Right lobe of liver (tissue), 6 donors: ENCODE results near the gene AIP. TPM values are rescaled to one million over a fixed set of nuclear protein-coding genes. Genes with fewer than 3 reads are reported as not detected.

Experiments used
- ATAC-seq, 4 donors: fragments of 200-7000 bp; cut with Tn5 transposase; one replicate each; pipeline ENCODE4 v1.9.1; 2020; ENCODE audit warnings: mild to moderate bottlenecking in 4 of 4, moderate library complexity in 4 of 4
- DNase-seq, 3 donors: peaks; one replicate each; pipeline ENCODE4 v3.0.0-alpha.2; 2020
- H3K27ac ChIP-seq, 3 donors: fragments of 200-600 bp; one replicate each; pipeline ENCODE4 v1.8.0; 2022
- H3K27me3 ChIP-seq, 2 donors: fragments of 200-600 bp; one replicate each; pipeline ENCODE4 v1.8.0; 2022
- H3K36me3 ChIP-seq, 4 donors: fragments of 200-600 bp; sonication (generic) in 1 of 4; one replicate each; pipeline versions ENCODE4 v1.5.1 to v1.8.0; 2017 to 2022; ENCODE audit warnings: control low read depth in 1 of 4
- H3K4me1 ChIP-seq, 4 donors: fragments of 200-600 bp; sonication (generic) in 1 of 4; one replicate each; pipeline versions ENCODE4 v1.5.1 to v1.8.0; 2017 to 2022; ENCODE audit warnings: control low read depth in 1 of 4
- H3K4me3 ChIP-seq, 3 donors: fragments of 200-600 bp; one replicate each; pipeline ENCODE4 v1.8.0; 2022
- H3K9me3 ChIP-seq, 4 donors: fragments of 200-600 bp; sonication (generic) in 1 of 4; one replicate each; pipeline versions ENCODE4 v1.5.1 to v1.8.0; 2017 to 2022; ENCODE audit warnings: control low read depth in 1 of 4
- CTCF ChIP-seq, 4 donors: fragments of 200-600 bp in 3 of 4; fragments of 450-650 bp in 1 of 4; IDR thresholded peaks; one replicate each; pipeline versions ENCODE4 v1.5.1 to v1.8.0; 2016 to 2022; ENCODE audit warnings: antibody characterized with exemption in 4 of 4, mild to moderate bottlenecking in 2 of 4
- POLR2A ChIP-seq: fragments of 450-650 bp; IDR thresholded peaks from one replicate; pipeline ENCODE4 v1.6.1; 2017; ENCODE audit warnings: antibody characterized with exemption, mild to moderate bottlenecking
- WGBS: methylation state at CpG from one replicate; pipeline ENCODE4 v1.1.6; 2018; ENCODE audit warnings: low coverage, low lambda C conversion rate; ENCODE audit not compliant: insufficient coverage; ENCODE audit errors: missing lambda C conversion rate; 5-methylcytosine and 5-hydroxymethylcytosine counted together
- intact Hi-C, 2 donors: fragments of 100-400 bp; cut with DNase I; formaldehyde crosslinking; loops; one replicate each; pipeline versions ENCODE4 v1.11.2 to v1.14.1; 2022
- total RNA-seq, 6 experiments: library from RNA; depleted of rRNA in 2 of 6; stranded (reverse); fragments of >200 nt in 2 of 6; fragmentation: NEBNext Ultra II Directional in 3 of 6; extraction: Animal tissue kit (Norgen Biotek cat#: 25700) in 3 of 6; gene quantifications; one replicate each; pipeline versions ENCODE4 v1.1.0 to v1.2.4, GENCODE V29; 2016 to 2023
- donor health status: DM: no; HTN: yes; CAD: no.
- donor health status: DM: no; HTN: no; CAD: no.
- donor health status: DM: no; HTN: no; CAD: no.
- donor health status: DM: no; HTN: yes; CAD: no.
- donor health status: DM: no; HTN: yes; CAD: no.

The AIP gene
- total RNA-seq, 6 experiments from 2014 or later = 20.8 to 33.9 (median 25.7) TPM

- WGBS = no CpG with 5 or more reads among the region's 12 CpGs
- Histone ChIP-seq H3K36me3 (peaks cover 0 to 9% (median 2%) of the 10 kb centered on the region in 4 donors), H3K4me1 (no peaks in the 10 kb centered on the region), H3K9me3 (no peaks in the 10 kb centered on the region), H3K27ac (no peak overlapping the region), H3K27me3 (no peaks in the 10 kb centered on the region), H3K4me3 (no peak overlapping the region)
- intact Hi-C loops = no loop called here
- TF ChIP-seq CTCF (IDR thresholded peaks at IDR 0.05) (no peak), POLR2A (no peak)
- DNase-seq (no peak), ATAC-seq (no peak)
These were observed 13.3 kb downstream of the AIP start for GRCh38 chr11:67496113-67496512.

DNA sequence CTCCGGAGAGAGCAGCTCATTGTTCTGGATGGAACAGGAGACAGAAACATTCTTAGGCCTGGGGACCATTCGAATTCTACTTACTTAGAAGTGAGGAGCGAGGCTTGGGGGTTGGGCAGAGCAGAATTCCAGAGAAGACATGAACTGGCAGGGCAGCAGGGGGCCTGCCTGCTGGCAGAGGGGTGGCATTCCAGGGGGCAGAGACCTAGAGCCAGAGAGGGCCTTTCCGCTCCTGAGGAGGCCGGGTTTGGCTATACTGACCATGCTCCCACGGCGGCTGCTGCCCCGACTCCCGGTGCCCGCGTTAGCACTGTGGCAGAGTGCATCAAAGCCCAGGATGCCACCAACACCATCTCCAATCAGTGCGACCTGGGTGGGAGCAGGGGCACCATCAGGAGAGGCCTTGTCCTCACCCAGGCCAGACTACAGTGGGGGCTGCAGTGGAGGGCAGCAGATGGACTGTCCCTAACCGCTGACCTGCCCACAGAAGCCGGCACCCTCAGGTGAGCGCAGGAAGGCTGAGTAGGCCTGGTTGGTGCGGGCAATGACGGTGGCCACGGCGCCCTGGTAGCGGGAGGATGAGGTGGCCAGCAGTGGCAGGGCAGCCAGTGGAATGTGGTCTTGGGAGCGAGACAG, 14.9 kb downstream of the AIP start:
- intact Hi-C loops = no loop called here
- TF ChIP-seq POLR2A (no peak), CTCF (IDR thresholded peaks at IDR 0.05) (no peak)
- WGBS = 100% methylated on average over 1 of the region's 21 CpGs
- no peak overlapping the region for H3K4me3 ChIP-seq
- peaks cover 0 to 3% (median 2%) of the 10 kb centered on the region in 4 donors for H3K36me3 ChIP-seq
- H3K9me3 ChIP-seq = no peaks in the 10 kb centered on the region
- no peaks in the 10 kb centered on the region for H3K4me1 ChIP-seq
- no peak for ATAC-seq
- no peak overlapping the region for H3K27ac ChIP-seq
- H3K27me3 ChIP-seq = no peaks in the 10 kb centered on the region
- no peak for DNase-seq

DNA sequence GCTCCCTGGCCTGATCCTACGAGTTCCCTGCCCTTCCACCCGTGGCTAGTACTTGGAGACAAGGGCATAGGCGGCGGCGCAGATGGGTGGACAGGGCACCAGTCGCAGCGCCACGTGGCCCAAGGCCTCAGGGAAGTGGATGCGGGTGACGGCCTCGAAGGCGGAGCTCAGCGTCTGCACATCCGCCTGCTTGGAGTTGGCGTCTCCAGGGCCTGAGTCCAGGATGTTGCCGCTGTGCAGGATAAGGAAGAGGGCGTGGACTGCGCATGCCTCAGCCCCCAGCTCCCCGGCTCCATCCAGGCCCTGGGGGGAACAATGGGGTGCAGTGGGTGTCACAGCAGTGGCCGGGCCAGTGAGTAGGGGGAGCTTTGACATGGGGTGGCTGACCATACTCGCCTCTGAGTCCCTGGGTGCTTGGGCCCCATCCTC, 15.7 kb downstream of the AIP start:
- peak; percentile 53 to 74 (median 58) for ATAC-seq
- DNase-seq = peak in 1 of 3 donors; percentile 63
- intact Hi-C loops = no loop called here
- no peaks in the 10 kb centered on the region for H3K27me3 ChIP-seq
- H3K4me3 ChIP-seq = no peak overlapping the region
- H3K27ac ChIP-seq = no peak overlapping the region
- no peaks in the 10 kb centered on the region for H3K9me3 ChIP-seq
- WGBS = no CpG with 5 or more reads among the region's 21 CpGs
- TF ChIP-seq POLR2A (no peak), CTCF (IDR thresholded peaks at IDR 0.05) (no peak)
- H3K4me1 ChIP-seq = no peaks in the 10 kb centered on the region
- H3K36me3 ChIP-seq = peaks cover 0 to 2% (median 0%) of the 10 kb centered on the region in 4 donors

DNA sequence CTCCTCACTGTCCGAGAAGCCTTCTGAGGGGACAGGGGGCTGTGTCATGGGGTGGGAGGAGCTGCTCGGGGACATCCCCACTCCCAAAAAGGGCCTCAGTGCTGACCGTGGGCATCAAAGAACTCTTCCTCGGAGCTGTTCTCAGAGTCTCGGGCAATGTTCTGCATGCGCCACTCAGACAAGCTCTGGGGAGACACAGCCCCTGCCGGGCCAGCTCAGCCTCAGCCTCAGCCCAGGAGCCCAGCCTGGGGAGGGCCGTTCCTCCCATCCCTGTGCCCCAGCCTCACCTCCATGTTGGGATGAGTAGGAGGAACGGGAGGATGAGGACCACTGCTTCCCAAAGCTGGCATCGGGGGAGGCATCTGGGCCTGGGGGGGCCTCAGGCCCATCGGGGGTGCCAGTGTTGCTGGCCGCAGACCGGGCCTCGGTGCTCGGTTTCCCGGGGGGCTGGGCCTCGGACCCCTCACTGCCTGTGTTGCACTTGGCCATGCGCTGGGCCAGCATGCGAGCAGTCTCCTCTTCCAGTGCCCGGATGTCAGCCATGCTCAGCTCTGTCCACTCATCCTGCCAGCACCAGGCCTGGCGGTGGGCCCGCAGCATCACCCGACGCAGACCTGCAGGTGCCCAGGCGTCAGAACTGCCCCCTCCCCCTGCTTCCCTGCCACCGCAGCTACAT, 17.1 kb downstream of the AIP start:
- whole genome bisulfite sequencing = no CpG with 5 or more reads among the region's 26 CpGs
- H3K36me3 ChIP-seq = no peaks in the 10 kb centered on the region

More for the DNA sequence above, 17.1 kb downstream of the AIP start:
- Histone ChIP-seq H3K4me1 (peaks cover 0 to 9% (median 0%) of the 10 kb centered on the region in 4 donors), H3K27ac (no peak overlapping the region), H3K27me3 (no peaks in the 10 kb centered on the region), H3K4me3 (no peak overlapping the region), H3K9me3 (no peaks in the 10 kb centered on the region)
- intact Hi-C loops = loop anchor here in 1 of 2 donors (10.0 kb wide), 1 partner anchor 105 kb away; the partner anchor contains the start of gene RAD9A
- ATAC-seq (no peak), DNase-seq (peak in 1 of 3 donors; percentile 28)
- TF ChIP-seq POLR2A = no peak
- no peak for TF ChIP-seq CTCF (IDR thresholded peaks at IDR 0.05)
